HepG2 (cell line): ENCODE measurements around the gene SMIM43. TPM values are rescaled to one million over a fixed set of nuclear protein-coding genes. Genes with fewer than 3 reads are reported as not detected.
A peak's percentile ranks its signal among the peaks of the same experiment; 100 is the strongest.

Source experiments
- CEBPB ChIP-seq: IDR thresholded peaks from 2 replicates; pipeline ENCODE4 v1.6.1; 2011; ENCODE audit warnings: low read depth, low read length, improper control_type of control experiment, borderline replicate concordance
- EP300 ChIP-seq, 3 experiments: sonication (generic) in 1 of 3; formaldehyde crosslinking in 1 of 3; IDR thresholded peaks; 2 replicates each; pipeline versions ENCODE4 v1.5.1 to v1.6.1; 2011 to 2020; ENCODE audit warnings: low read depth in 2 of 3, low read length in 2 of 3, borderline replicate concordance in 1 of 3, improper control_type of control experiment in 1 of 3, mild to moderate bottlenecking in 1 of 3, missing genetic modification reagents in 1 of 3, moderate library complexity in 1 of 3
- FLYWCH1 ChIP-seq: sonication (generic); formaldehyde crosslinking; IDR thresholded peaks from 2 replicates; pipeline ENCODE4 v1.8.1; 2023; ENCODE audit warnings: mild to moderate bottlenecking, missing genetic modification reagents
- GATAD2A ChIP-seq: IDR thresholded peaks from 2 replicates; pipeline ENCODE4 v1.6.1; 2016
- HNF4A ChIP-seq: sonication (generic); formaldehyde crosslinking; IDR thresholded peaks from 2 replicates; pipeline ENCODE4 v1.4.0; 2020; ENCODE audit warnings: missing genetic modification reagents
- HNRNPK ChIP-seq: fragments of 200-400 bp; formaldehyde crosslinking; IDR thresholded peaks from 2 replicates; pipeline ENCODE4 v1.6.1; 2018; ENCODE audit warnings: low read length, low read depth, moderate library complexity, mild to moderate bottlenecking; ENCODE audit not compliant: poor library complexity, severe bottlenecking
- KAT8 ChIP-seq: IDR thresholded peaks from 2 replicates; pipeline ENCODE4 v1.6.1; 2016; ENCODE audit warnings: missing genetic modification reagents, missing compliant biosample characterization
- MEF2D ChIP-seq: sonication (generic); formaldehyde crosslinking; IDR thresholded peaks from 2 replicates; pipeline ENCODE4 v1.5.1; 2020; ENCODE audit warnings: mild to moderate bottlenecking, missing genetic modification reagents
- MTF2 ChIP-seq: sonication (generic); formaldehyde crosslinking; IDR thresholded peaks from 2 replicates; pipeline ENCODE4 v1.5.0; 2020; ENCODE audit warnings: missing genetic modification reagents, borderline replicate concordance
- SAP130 ChIP-seq: IDR thresholded peaks from 2 replicates; pipeline ENCODE4 v1.6.1; 2016; ENCODE audit warnings: low read depth
- TEAD3 ChIP-seq: optimal IDR thresholded peaks from 2 replicates; pipeline ENCODE3; 2016; ENCODE audit warnings: borderline replicate concordance
- U2AF2 ChIP-seq: fragments of 200-400 bp; formaldehyde crosslinking; IDR thresholded peaks from 2 replicates; pipeline ENCODE4 v1.6.1; 2017; ENCODE audit warnings: low read depth, mild to moderate bottlenecking, low read length
- ZMYM4 ChIP-seq: sonication (generic); formaldehyde crosslinking; IDR thresholded peaks from 2 replicates; pipeline ENCODE4 v1.8.1; 2023; ENCODE audit warnings: mild to moderate bottlenecking, missing genetic modification reagents
- ZNF121 ChIP-seq: sonication (generic); formaldehyde crosslinking; IDR thresholded peaks from 2 replicates; pipeline ENCODE4 v1.5.0; 2020; ENCODE audit warnings: mild to moderate bottlenecking, missing genetic modification reagents
- ZNF292 ChIP-seq: sonication (generic); formaldehyde crosslinking; IDR thresholded peaks from 2 replicates; pipeline ENCODE4 v1.8.1; 2022; ENCODE audit warnings: mild to moderate bottlenecking, low read depth, missing genetic modification reagents, borderline replicate concordance
- ZNF317 ChIP-seq: sonication (generic); formaldehyde crosslinking; IDR thresholded peaks from 2 replicates; pipeline ENCODE4 v1.5.0; 2020; ENCODE audit warnings: mild to moderate bottlenecking, missing genetic modification reagents
- ZNF335 ChIP-seq: sonication (generic); formaldehyde crosslinking; IDR thresholded peaks from 2 replicates; pipeline ENCODE4 v1.4.0; 2020; ENCODE audit warnings: missing genetic modification reagents
- polyA plus RNA-seq, 8 experiments: library from polyadenylated mRNA; depleted of rRNA in 3 of 8; stranded (reverse) in 7 of 8; unstranded in 1 of 8; fragments of >200 nt; fragmentation: Illumina TruSeq in 4 of 8; extraction: Trizol in 4 of 8; gene quantifications; 2 replicates each; pipeline versions ENCODE4 v1.2.1 to v1.2.3, GENCODE V29; 2011 to 2016; ENCODE audit warnings: low read depth in 4 of 8, missing spikeins in 1 of 8, mixed read lengths in 1 of 8; ENCODE audit not compliant: insufficient read depth in 1 of 8
- total RNA-seq, 5 experiments: library from RNA; depleted of rRNA; stranded (reverse); fragments of >200 nt; fragmentation: Illumina TruSeq; extraction: Trizol; gene quantifications; 2 replicates each; pipeline ENCODE4 v1.2.3, GENCODE V29; 2016; ENCODE audit warnings: low read depth in 1 of 5
- TF ChIP-seq, protein P1 (sequence below): IDR thresholded peaks from 2 replicates; pipeline ENCODE4 v1.4.0; 2020; ENCODE audit warnings: mild to moderate bottlenecking, missing genetic modification reagents
- TF ChIP-seq, protein P2 (sequence below): sonication (generic); formaldehyde crosslinking; IDR thresholded peaks from 2 replicates; pipeline ENCODE4 v1.8.0; 2022; ENCODE audit warnings: mild to moderate bottlenecking, missing genetic modification reagents; ENCODE audit not compliant: insufficient replicate concordance
- TF ChIP-seq, protein P3 (sequence below): sonication (generic); formaldehyde crosslinking; IDR thresholded peaks from 2 replicates; pipeline ENCODE4 v1.8.1; 2022; ENCODE audit warnings: mild to moderate bottlenecking, missing genetic modification reagents

Gene SMIM43
- total and polyA plus RNA-seq, 2 of the 13 experiments (the other 11 are each of a cell fraction or from before 2014, with no cell fraction given) = not detected

DNA sequence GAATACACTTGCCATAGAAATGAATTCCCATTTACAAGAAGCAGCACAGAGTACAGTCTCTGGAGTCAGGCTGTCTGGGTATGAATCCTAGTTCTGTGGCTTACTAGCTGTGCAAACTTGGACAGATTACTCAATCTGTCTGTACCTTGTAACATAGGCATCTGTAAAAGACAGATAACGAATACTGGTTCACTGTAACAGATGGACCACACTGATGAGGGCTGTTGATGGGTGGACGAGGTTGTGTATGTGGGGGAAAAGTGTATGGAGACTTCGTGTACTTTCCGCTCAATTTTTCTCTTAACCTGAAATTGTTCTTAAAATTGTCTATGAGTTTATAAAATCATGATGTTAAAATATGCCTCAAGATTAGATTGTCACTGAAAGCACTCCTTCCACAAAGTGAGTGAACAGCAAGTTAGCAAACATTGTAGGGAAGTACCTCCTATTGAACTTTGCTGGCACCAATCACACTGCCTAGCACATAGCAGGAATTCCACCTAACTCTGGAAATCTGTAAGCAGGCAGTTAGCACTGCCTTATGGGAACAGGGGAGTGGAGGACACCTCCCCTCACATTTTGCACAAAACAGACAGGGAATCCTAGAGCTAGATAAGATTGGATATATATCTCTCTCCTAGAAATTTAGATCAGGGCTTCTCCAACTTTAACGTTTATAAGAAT is 29.7 kb upstream of the SMIM43 start (continued):
- TF ChIP-seq, protein P1, sequence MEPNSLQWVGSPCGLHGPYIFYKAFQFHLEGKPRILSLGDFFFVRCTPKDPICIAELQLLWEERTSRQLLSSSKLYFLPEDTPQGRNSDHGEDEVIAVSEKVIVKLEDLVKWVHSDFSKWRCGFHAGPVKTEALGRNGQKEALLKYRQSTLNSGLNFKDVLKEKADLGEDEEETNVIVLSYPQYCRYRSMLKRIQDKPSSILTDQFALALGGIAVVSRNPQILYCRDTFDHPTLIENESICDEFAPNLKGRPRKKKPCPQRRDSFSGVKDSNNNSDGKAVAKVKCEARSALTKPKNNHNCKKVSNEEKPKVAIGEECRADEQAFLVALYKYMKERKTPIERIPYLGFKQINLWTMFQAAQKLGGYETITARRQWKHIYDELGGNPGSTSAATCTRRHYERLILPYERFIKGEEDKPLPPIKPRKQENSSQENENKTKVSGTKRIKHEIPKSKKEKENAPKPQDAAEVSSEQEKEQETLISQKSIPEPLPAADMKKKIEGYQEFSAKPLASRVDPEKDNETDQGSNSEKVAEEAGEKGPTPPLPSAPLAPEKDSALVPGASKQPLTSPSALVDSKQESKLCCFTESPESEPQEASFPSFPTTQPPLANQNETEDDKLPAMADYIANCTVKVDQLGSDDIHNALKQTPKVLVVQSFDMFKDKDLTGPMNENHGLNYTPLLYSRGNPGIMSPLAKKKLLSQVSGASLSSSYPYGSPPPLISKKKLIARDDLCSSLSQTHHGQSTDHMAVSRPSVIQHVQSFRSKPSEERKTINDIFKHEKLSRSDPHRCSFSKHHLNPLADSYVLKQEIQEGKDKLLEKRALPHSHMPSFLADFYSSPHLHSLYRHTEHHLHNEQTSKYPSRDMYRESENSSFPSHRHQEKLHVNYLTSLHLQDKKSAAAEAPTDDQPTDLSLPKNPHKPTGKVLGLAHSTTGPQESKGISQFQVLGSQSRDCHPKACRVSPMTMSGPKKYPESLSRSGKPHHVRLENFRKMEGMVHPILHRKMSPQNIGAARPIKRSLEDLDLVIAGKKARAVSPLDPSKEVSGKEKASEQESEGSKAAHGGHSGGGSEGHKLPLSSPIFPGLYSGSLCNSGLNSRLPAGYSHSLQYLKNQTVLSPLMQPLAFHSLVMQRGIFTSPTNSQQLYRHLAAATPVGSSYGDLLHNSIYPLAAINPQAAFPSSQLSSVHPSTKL (CRISPR knock-in tag) = 0 out of 2 replicates have a peak, but pooled peaks have one; percentile 22
- TF ChIP-seq, protein P2, sequence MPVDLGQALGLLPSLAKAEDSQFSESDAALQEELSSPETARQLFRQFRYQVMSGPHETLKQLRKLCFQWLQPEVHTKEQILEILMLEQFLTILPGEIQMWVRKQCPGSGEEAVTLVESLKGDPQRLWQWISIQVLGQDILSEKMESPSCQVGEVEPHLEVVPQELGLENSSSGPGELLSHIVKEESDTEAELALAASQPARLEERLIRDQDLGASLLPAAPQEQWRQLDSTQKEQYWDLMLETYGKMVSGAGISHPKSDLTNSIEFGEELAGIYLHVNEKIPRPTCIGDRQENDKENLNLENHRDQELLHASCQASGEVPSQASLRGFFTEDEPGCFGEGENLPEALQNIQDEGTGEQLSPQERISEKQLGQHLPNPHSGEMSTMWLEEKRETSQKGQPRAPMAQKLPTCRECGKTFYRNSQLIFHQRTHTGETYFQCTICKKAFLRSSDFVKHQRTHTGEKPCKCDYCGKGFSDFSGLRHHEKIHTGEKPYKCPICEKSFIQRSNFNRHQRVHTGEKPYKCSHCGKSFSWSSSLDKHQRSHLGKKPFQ = peak; percentile 42
- peak; percentile 54 for TF ChIP-seq HNF4A (CRISPR knock-in tag)
- no peak for TF ChIP-seq MTF2 (CRISPR knock-in tag)
- TF ChIP-seq FLYWCH1 = no peak
- TF ChIP-seq GATAD2A (CRISPR knock-in tag) = 0 out of 2 replicates have a peak, but pooled peaks have one; percentile 18
- no peak for TF ChIP-seq HNRNPK
- TF ChIP-seq MEF2D (CRISPR knock-in tag) = no peak
- no peak for TF ChIP-seq U2AF2
- TF ChIP-seq, protein P3, sequence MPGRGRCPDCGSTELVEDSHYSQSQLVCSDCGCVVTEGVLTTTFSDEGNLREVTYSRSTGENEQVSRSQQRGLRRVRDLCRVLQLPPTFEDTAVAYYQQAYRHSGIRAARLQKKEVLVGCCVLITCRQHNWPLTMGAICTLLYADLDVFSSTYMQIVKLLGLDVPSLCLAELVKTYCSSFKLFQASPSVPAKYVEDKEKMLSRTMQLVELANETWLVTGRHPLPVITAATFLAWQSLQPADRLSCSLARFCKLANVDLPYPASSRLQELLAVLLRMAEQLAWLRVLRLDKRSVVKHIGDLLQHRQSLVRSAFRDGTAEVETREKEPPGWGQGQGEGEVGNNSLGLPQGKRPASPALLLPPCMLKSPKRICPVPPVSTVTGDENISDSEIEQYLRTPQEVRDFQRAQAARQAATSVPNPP = no peak
- TF ChIP-seq ZNF121 = 0 out of 2 replicates have a peak, but pooled peaks have one; percentile 27
- TF ChIP-seq SAP130 (CRISPR knock-in tag) = peak; percentile 49
- TF ChIP-seq EP300 (IDR thresholded peaks at IDR 0.05; ENCODE audit: low read depth in 2 of 2, low read length in 2 of 2) = peak in 1 of 2 experiments; percentile 71; a peak in 1 of 4 replicates
- no peak for TF ChIP-seq EP300 (CRISPR knock-in tag; IDR thresholded peaks at IDR 0.05; ENCODE audit: borderline replicate concordance)
- 0 out of 2 replicates have a peak, but pooled peaks have one; percentile 39 for TF ChIP-seq ZNF317
- peak; percentile 95 for TF ChIP-seq TEAD3 (CRISPR knock-in tag)
- peak; percentile 28; the same call in 1 of the 2 replicates for TF ChIP-seq ZNF335 (CRISPR knock-in tag)
- TF ChIP-seq CEBPB = peak; percentile 47; the same call in 1 of the 2 replicates
- TF ChIP-seq ZNF292 = peak; percentile 29; the same call in 1 of the 2 replicates
- no peak for TF ChIP-seq KAT8 (CRISPR knock-in tag)
- TF ChIP-seq ZMYM4 (CRISPR knock-in tag) = peak; percentile 61; the same call in 1 of the 2 replicates
